NCI-H526 treated with DMSO at 0.1 percent for 48 hours (cell line): ENCODE results near the gene SDR39U1.
A peak's percentile ranks its signal among the peaks of the same experiment; 100 is the strongest.

Experiments
- DNase-seq: peaks from one replicate; lab custom pipeline; 2025; lab: John Stamatoyannopoulos, UW

Gene SDR39U1

DNA sequence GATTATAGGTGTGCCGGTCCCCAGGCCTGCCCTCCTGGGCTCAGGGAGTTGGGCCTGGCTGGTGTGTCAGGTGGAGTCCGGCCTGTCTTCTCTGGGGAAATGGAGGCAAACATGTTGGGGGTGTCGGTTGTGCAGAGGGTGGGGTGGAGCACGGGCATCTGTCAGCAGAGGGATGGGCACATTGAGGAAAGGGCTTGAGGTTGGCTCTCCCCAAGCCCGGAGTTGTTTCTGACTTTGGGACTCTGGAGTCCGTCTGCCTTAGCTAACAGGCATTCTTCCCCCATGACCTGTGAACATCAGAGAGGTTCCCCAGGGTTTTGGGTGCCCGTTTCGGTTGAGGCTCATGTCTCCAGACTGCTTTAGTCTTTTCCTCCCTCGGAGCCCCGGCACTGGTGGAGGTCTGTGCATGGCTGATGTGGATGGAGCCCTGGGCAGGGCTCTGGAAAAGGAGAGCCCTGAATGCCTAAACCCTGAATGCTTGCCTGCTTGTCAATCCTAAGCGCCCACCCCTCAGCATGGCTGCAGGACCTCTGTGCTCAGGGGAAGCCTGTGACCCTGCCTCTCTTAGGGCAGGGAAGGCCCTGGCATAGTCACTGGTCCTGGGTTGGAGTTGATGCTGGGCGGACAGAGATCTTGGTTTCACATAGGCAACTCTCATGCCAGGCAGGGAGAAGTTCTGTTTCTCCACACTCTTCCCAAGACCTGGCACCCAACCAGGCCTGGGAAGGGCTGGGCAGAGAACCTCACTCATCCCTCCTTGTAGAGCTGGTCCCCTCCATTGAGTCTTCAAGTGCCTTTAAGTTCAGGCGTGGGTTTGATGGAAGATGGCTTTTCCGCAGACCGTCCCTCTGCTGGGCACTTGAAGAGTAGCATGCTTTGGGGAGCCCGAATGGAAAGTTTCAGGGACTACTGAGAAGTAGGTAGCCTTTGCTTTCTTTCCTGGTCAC is 30.9 kb downstream of the SDR39U1 start:
- peak; percentile 15 for DNase-seq

DNA sequence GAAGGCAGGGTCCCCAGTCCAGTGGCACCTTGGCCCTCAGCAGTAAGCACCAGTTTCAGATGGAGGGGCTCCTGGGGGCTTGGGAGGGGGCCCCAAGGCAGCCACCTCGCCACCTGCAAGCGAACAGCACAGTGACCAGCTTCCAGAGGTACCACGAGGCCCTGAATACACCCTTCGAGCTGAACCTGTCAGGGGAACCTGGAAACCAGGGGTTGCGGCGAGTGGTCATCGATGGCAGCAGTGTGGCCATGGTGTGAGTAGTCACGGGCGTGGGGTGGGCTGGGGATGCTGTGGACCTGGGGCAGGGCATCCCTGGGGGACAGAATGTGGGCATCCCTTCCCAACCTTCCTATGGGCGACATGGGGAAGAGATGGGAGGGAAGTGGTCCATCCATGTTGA is 32.6 kb downstream of the SDR39U1 start:
- no peak for DNase-seq

DNA sequence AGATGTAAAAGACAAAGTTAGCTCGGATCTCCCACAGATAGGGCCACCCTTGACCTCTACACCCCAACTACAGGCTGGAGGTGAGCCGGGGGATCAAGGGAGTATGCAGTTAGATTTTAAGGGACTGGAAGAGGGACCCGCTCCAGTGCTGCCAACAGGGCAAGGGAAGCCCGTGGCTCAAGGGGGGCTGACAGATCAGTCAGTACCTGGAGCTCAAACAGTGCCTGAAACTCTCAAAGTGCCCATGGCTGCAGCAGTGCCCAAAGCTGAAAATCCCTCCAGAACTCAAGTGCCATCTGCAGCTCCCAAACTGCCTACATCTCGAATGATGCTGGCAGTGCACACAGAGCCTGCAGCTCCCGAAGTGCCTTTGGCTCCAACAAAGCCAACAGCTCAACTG is 33.4 kb downstream of the SDR39U1 start:
- DNase-seq: no peak

DNA sequence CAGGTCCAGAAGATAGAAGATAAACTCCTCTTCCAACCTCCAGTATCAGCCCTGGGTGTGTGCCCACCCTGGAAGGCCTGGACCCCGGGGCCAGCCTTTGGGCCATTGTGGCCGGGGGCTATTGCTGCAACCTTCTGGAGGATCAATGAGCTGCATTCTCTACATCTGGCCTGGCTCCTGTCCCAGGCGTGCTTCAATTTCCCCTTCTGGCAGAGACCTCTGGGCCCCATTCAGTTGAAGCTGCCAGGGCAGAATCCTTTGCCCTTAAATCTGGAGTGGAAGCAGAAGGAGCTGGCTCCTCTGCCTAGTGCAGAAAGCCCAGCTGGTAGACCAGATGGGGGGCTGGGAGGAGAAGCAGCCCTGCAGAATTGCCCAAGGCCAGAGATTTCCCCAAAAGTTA is 33.8 kb downstream of the SDR39U1 start:
- no peak for DNase-seq

DNA sequence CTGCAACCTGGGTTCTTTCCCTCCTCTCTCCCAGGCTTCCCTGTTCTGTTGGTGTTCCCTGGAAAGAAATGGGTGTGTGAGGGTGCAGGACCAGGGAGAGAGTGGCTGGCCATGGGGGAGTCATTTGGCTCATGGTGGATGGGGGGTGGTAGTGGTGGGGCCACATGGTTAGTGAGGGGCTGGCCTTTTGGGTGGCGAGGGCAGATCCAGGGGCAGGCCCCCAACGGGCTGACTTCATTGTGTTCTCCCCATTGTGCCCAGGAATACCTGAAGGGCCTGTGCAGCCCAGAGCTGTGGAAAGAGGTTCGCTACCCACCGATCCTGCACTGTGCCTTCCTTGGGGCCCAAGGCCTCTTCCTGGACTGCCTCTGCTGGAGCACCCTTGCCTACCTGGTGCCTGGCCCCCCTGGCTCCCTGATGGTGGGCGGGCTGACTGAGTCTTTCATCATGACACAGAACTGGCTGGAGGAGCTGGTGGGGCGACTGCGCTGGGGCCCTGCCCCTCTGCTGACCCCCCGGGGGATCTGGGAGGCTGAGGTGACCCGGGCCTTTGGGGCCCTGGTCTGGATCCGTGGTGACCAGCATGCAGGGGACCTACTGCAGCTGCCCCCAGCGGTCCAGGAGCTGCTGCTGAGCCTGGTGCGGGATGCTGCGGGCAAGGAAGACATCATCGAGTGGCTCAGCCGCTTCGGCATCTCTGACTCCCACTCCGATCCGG is 34.8 kb downstream of the SDR39U1 start:
- no peak for DNase-seq

DNA sequence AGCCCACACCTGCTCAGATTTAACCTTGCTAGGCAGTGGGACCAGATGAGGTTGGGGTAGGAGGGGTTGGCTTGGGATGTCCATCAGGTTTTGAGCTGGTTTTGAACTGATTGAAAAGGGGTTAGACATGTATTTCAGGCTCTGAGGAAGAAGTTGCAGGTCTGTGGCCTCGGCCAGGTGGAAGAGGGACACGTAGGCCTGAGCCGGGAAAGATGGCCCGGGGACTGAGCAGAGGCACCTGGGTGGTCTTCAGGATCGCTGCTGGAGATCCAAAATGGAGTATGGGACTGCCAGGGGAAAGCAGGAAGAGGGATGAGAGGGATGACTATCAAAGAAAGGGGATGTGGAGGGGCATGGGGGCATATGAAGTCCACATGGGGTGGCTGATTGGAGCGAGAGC is 36.2 kb downstream of the SDR39U1 start:
- no peak for DNase-seq

DNA sequence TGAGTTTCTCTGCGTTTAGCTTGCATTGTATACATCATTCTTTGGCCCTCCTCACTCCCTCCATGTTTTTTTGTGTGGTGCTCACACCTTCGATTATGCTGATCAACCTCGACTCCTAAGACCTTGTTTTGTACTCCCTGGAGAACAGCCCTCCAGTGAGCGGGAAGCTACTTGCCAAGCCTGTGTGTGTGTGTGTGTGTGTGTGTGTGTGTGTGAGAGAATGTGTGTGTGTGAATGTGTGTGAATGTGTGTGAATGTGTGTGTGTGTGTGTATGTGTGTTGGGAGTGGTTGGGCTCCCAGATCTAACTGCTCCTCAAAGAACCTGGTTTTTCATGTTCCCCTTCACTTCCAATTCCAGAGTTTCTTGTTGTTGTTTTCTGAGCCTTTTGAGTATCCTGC is 37.8 kb downstream of the SDR39U1 start:
- DNase-seq: no peak

DNA sequence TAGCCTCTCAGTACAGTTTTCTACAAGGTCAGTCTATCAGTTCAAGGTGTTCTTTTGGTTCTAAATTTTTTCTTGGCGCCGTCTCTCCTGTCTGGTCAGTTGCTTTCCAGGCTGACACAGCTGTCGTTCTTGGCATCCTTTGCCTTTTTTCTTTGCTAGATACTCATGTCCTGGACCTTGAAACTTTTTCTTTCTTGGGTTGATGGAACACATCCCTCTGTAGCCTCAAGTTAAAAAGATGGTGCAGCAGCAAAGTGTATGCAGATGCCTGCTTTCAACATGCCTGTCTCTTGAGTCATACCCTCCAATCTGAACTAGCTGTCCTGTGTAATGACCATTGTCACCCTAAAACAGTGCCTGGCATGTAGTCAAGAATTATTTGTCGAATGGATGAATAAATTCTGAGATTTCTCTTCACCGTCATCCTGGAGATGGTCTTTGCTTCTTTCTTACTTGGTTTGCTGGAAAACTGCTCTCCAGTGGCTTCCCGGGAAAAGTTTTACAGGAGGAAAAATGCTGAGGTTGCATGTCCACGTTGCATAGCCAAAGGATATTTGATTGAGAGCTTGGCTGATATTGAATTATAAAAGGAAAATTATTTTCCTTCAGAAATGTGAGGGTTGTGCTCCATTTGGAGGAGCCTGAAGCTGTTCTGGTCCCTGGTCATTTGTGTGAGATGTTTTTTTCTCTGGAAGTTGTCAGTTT is 39.1 kb downstream of the SDR39U1 start:
- no peak for DNase-seq

DNA sequence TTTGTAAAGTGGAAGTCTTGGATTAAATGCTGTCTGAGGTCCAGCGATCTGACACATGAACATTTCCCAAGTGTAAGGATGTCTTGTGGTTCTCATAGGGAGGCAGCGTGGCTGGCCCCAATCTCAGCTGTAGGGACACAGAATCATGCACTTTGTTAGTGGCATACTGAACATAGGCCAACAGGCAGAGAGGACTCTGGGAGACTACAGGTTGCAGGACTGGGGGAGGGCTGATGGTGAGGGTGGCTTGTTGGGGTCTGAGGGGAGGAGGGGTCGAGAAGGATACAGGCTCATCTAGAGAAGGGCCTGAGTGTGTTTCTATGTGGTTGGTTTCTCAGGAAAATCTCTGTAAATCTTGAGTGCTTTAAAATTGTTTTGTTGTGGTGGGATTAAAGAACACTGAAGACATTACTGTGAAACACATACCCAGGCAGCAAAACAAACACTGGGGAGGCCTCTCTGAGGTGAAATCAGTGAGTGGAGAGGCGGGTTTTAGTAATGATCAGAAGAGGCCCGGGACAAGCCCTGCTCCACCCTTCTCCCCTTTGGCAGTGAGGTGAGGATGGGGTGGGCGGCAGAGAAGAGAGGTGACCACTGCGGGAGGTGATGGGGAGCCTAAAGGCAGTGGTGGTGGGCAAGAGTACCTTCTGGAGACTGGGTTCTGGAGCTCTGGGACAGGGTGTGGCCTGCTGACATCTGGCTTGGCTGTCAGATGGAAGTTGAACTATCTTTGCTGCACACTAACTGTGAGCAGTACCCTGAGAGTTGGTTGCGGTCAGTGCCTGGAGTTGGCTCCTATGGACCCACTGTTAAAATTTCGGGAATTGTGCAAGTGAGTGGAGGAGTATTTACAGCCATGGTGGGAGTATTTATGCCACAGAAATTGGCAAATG is 40.5 kb downstream of the SDR39U1 start:
- DNase-seq: no peak

DNA sequence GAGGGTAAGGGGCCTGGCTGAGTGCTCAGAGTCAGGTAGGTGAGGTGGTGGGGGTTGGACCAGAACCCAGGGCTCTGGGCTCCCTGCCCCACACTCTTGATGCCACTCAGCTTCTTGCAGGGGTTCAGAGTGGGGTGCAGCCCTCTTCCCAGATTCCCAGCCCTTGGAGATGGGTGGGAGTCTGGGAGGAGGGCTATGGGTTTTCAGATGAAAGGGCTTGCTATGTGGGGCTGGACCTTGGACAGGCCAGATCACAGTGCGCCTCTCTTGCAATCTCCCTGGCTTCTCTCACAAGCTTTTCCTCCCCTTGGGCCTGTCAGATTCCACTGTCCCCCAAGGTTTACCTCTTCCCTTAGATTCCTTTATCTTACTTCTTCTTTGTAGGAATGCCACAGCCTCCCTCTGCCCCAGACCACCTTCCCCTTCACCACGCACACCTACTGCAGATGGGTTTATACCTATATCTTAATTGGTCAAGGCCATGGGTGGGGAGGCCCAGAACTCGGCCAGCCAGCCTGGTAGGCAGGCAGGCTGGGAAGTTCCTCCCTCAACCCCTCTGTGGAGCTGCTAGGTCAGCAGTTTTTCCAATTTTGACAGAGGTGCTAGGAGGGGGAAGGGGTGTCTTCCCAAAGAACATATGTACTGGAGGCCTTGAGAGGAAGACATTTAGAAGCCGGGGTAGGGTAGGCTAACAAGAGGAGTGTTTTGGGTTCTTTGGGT is 42.4 kb downstream of the SDR39U1 start:
- DNase-seq: no peak

DNA sequence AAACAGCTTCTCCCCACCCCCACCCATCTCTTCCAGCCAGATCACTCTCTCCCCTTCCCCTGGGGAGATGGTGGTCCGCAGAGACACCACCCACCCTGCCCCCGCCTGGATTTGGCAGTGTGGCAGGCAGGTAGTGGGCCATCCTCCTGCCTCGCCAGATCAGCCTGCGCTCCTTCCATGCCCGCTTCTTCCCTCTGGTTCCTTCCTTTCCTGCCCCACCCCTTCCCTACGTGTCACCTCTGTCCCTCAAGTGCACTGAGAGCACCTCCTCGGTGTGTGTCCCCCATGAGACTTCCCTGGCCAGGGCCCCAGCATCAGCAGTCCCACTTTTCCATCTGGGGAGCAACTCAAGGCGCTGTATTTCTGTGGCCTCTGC is 43.1 kb downstream of the SDR39U1 start:
- DNase-seq: no peak

DNA sequence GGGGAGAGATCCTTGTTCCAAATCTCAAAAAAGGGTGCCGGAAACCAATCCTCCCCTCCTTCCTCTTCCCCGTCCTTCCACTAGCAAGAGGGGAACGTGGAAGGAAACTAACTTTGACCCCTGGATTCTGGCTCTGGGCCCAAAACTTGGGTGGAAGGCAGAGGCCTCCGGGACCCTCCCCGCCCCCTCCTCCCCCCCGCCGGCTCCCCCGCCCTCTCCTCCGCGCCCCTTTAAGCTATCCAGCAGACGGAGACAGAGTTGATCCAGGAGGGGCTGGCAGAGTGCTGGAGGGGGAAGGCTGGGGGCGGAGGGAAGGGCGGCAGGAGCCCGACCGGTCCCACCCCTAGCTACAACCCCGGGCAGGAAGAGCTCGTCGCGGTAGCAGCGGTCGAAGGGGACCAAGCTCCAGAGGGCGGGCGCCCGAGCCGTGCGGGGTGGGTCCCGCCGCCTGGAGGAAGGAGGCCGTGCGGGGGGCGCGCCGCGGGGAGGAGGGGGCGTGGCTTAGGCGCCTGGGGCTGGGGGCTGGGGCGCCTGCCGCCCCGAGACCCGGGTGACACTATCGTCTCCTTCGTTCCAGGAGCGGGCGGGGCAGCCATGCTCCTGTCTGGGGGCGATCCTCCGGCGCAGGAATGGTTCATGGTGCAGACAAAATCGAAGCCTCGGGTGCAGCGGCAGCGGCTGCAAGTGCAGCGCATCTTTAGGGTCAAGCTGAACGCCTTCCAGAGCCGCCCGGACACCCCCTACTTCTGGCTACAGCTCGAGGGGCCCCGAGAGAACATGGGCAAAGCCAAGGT is 43.7 kb downstream of the SDR39U1 start, which contains the start of gene NYNRIN:
NYNRIN (plus strand) TSS at position 351 of the 794 bp plus-strand sequence; CDS start at position 595, 244 bp downstream.
- DNase-seq: no peak

DNA sequence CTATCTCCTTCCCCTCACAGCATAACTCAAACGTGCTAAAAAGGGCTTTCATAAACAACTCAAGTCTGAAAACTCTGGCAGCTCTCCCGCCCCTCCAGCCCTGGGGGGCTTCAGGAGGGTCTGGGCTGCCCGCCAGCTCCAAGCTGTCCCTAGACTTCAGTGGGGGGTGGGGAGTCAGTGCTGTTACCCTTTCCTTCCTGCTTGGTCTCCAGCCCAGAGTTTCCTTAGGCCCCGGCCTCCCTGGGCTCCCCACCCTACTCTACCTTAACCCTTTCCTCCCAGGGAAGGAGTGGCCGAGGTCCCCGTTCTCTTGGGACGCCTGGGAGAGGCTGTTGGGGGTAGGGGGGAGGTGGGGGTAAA is 44.3 kb downstream of the SDR39U1 start:
- no peak for DNase-seq

DNA sequence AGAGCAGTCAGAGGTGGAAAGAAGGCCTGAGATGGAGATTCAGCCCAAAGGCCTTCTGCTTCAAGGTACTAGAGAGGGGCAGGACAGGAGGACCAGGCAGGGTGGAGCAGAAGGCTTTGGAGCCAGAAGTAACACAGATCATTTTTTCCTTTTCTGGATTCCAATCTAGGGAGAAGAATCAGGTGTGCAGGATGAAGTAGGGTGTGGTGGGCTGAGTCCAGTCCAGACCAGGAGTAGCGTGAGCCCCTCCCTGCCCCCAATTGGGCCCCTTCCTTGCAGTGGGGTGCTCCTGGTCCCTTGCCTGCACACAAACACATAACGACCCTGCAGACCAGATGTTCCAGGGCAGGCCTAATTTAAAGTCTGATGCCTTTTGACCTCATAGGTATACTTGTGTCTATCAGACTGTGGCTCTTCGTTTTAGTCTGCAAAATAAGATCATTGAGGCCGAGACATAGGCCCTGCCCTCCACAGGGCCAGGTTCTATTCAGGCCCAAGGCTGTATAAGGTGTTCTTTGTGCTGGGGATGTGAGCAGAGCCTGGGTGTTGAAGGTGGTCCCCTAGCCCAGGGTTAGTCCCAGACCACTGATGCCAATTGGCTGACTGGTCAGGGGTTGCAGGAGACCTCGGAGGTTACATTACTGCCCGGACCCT is 44.8 kb downstream of the SDR39U1 start:
- DNase-seq: no peak

DNA sequence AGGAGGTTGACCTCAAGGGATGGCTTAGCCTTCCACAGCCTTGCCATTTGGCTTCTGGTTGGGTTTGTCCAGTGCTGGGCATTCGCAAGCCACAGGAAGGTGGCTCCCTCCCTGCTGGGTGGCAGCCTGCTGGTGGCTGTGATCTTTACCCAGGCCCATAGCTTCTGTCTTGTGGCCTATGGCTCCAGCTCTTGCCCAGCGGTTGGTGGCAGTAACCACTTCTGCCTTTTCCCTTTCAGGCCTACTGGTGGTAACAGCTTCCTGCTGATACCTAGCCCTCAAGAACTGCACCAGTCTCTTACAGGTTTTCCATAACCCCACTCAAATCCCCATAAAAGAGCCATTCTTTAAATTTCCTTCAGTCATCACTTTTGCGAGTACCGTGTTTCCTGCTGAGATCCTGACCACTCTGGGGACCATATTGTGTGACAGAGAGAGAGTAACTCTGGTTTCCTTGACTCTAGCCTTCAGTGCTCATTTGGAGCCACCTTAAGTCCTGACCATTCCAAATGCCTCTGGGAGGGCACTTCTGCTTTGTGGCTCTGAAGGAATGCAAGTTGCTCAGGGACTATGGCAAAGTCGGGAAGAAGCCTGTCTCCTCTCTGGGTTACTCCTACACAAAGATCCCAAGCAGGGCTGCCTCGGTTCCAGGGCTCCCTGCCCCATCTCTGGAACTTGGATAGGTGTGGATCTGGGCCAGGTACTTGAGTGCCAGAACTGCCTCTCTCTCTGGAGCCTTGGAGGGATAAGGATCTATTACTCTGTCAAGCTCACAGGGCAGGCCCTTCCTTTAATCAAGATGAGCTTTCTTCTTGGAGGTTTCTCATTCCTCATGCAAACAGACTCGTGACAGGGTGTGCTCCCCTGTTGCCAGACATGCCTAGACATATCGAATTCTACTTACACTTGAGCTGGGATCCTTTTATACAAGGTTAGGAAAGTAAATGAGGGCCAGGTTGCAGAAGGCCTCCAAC is 46.7 kb downstream of the SDR39U1 start:
- DNase-seq: no peak

DNA sequence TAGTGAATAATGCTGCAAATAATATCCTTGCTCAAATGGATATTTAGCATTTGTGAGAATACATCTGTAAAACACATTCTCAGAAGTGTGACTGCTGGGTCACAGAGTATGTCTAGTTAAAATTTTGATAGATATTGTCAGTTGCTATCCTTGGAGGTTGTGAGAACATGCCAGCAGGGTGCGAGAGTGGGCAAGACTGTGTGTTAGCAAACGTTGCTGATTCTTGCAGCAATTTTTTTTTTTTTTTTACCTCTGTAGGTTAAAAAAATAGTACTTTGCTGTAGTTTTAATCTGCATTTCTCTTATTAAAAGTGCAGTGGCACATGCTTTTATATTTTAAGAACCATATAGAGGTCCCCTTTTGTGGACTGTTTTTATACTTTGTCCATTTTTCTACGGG is 48.3 kb downstream of the SDR39U1 start:
- no peak for DNase-seq

DNA sequence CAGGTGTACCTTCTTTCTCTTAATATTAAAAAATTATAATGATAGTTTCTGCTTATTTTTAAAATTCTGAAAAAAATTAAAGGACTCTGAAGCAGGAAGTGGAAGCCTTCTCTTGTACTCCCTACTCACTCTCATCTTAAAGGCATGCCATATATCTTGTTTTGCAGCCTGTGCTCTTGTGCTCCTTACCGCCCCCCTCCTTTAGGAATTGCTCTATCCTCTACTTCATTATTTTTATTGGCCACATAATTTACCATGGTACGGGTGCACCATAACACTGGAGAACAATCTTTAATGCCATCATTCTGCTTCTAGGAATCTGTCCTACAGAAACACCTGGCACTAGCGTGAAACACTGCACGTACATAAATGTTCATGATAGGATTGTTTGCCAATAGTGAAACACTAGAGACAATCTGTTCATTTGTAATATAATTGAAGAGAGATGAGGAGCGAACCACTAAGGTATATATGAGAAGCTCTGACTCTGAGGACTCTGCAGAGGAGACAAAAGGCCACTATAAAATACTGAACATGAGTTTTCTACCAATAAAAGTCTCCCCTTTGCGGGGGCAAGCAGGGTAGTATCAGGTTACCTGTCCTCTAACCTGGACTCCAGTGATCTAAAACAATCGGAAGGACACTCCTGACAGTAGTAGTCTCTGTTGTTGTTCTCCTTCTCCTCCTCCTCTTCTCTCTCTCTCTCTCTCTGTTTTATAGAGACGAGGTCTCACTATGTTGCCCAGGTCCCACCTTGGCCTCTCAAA is 50.1 kb downstream of the SDR39U1 start:
- no peak for DNase-seq
